ENCODE data around the gene SORCS3.

DNA sequence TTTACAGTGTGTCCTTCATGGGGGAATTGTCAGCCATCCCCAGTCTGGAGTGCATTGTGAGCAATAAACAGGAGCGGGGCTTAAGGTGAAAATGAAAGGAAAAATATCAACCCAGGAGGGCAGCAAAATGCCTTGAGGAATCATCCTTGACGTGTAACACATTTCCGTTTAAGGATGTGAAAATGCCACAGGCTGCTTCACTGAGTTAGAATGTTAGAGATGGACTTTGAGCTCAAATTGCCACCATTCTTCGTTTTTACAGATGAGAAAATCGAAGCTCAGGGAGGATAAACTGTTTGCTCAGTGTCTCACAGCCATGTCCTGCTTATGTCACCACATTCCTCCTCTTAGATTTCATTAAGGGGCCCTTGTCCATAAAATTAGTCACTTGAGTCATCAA is 23.1 kb downstream of the SORCS3 start:
- TF ChIP-seq, protein P1, sequence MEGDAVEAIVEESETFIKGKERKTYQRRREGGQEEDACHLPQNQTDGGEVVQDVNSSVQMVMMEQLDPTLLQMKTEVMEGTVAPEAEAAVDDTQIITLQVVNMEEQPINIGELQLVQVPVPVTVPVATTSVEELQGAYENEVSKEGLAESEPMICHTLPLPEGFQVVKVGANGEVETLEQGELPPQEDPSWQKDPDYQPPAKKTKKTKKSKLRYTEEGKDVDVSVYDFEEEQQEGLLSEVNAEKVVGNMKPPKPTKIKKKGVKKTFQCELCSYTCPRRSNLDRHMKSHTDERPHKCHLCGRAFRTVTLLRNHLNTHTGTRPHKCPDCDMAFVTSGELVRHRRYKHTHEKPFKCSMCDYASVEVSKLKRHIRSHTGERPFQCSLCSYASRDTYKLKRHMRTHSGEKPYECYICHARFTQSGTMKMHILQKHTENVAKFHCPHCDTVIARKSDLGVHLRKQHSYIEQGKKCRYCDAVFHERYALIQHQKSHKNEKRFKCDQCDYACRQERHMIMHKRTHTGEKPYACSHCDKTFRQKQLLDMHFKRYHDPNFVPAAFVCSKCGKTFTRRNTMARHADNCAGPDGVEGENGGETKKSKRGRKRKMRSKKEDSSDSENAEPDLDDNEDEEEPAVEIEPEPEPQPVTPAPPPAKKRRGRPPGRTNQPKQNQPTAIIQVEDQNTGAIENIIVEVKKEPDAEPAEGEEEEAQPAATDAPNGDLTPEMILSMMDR (IDR thresholded peaks at IDR 0.05): no peak
- TF ChIP-seq POLR2A (IDR thresholded peaks at IDR 0.05): no peak
